H1 (cell line): ENCODE data around the gene HTR2C. TPM values are rescaled to one million over a fixed set of nuclear protein-coding genes. Genes with fewer than 3 reads are reported as not detected.

Experiments used
- CTCF ChIA-PET: fragments of 300-600 bp; sonication (Branson Sonifier 250); formaldehyde crosslinking; loops from one replicate; lab custom pipeline; 2021; ENCODE audit not compliant: partially characterized antibody; lab: Charles Lee
- POLR2A ChIA-PET: fragments of 300-600 bp; sonication (Branson Sonifier 250); formaldehyde crosslinking; loops from one replicate; lab custom pipeline; 2021; ENCODE audit warnings: inconsistent platforms; ENCODE audit not compliant: partially characterized antibody; lab: Charles Lee
- DNase-seq, 2 experiments: peaks; one replicate each; pipeline versions ENCODE4 v3.0.0 to v3.0.0-alpha.2; 2010 to 2022; ENCODE audit warnings: low spot score in 2 of 2, low read depth in 1 of 2, mixed read lengths in 1 of 2
- FAIRE-seq: peaks from 2 replicates; lab custom pipeline; 2011; peaks lifted over from hg19 to GRCh38; lab: Jason Lieb, UNC
- H2AFZ ChIP-seq: 2 replicates; pipeline ENCODE4 v1.8.1; 2012; ENCODE audit warnings: low read length, inconsistent platforms
- H2AK5ac ChIP-seq: 2 replicates; pipeline ENCODE4 v1.6.1; 2013; ENCODE audit warnings: low read depth, low read length
- H2BK120ac ChIP-seq: replicated peaks from 2 replicates; pipeline ENCODE3; 2013; ENCODE audit warnings: low read depth, low read length, inconsistent platforms
- H2BK12ac ChIP-seq: 2 replicates; pipeline ENCODE4 v1.6.1; 2013; ENCODE audit warnings: low read depth, low read length
- H2BK15ac ChIP-seq: 2 replicates; pipeline ENCODE4 v1.6.1; 2013; ENCODE audit warnings: low read length
- H2BK20ac ChIP-seq: 2 replicates; pipeline ENCODE4 v1.6.1; 2013; ENCODE audit warnings: low read length
- H2BK5ac ChIP-seq: 2 replicates; pipeline ENCODE4 v1.6.1; 2013; ENCODE audit warnings: low read depth, low read length
- H3K14ac ChIP-seq: 2 replicates; pipeline ENCODE4 v1.6.1; 2013; ENCODE audit warnings: inconsistent platforms; ENCODE audit not compliant: insufficient read length
- H3K18ac ChIP-seq: 2 replicates; pipeline ENCODE4 v1.6.1; 2013; ENCODE audit warnings: low read length; ENCODE audit errors: extremely low read depth
- H3K23ac ChIP-seq: 2 replicates; pipeline ENCODE4 v1.6.1; 2013; ENCODE audit warnings: inconsistent platforms; ENCODE audit not compliant: insufficient read length
- H3K23me2 ChIP-seq: 2 replicates; pipeline ENCODE4 v1.6.1; 2013; ENCODE audit warnings: low read depth, low read length
- H3K27ac ChIP-seq: 2 replicates; pipeline ENCODE4 v1.6.1; 2011; ENCODE audit warnings: low read depth, low read length, inconsistent platforms
- H3K27me3 ChIP-seq, 4 experiments: replicated peaks in 1 of 4; 1 replicate in 1 of 4; 2 replicates in 3 of 4; pipeline versions ENCODE4 v1.6.1 to v1.8.1; 2011 to 2013; ENCODE audit warnings: low read length in 3 of 4, mild to moderate bottlenecking in 3 of 4, inconsistent platforms in 2 of 4, mixed read lengths in 2 of 4, moderate library complexity in 1 of 4; ENCODE audit not compliant: control insufficient read depth in 3 of 4, insufficient read depth in 3 of 4; ENCODE audit errors: extremely low read depth in 1 of 4
- H3K36me3 ChIP-seq, 4 experiments: 2 replicates each; pipeline versions ENCODE4 v1.6.1 to v1.8.1; 2011 to 2013; ENCODE audit warnings: mild to moderate bottlenecking in 4 of 4, low read length in 3 of 4, moderate library complexity in 2 of 4, control low read depth in 1 of 4, inconsistent platforms in 1 of 4; ENCODE audit not compliant: insufficient read depth in 4 of 4, control insufficient read depth in 2 of 4
- H3K4ac ChIP-seq: replicated peaks from 2 replicates; pipeline ENCODE3; 2013; ENCODE audit warnings: low read length, low read depth, mixed read lengths, inconsistent platforms; ENCODE audit not compliant: insufficient read length
- H3K4me1 ChIP-seq, 4 experiments: replicated peaks in 1 of 4; 1 replicate in 1 of 4; 2 replicates in 3 of 4; pipeline versions ENCODE4 v1.6.1 to v1.8.1; 2011 to 2013; ENCODE audit warnings: low read length in 3 of 4, inconsistent platforms in 2 of 4, mixed read lengths in 1 of 4; ENCODE audit not compliant: insufficient read depth in 4 of 4, control insufficient read depth in 3 of 4
- H3K4me2 ChIP-seq, 2 experiments: 2 replicates each; pipeline versions ENCODE4 v1.6.1 to v1.8.1; 2011 to 2013; ENCODE audit warnings: low read depth in 2 of 2, low read length in 2 of 2, control low read depth in 1 of 2, inconsistent platforms in 1 of 2, mild to moderate bottlenecking in 1 of 2; ENCODE audit not compliant: insufficient read depth in 1 of 2
- H3K4me3 ChIP-seq, 4 experiments: fragments of 200-600, 300-600 bp in 1 of 4; sonication (generic), shearing (Covaris generic), sonication (Bioruptor Twin) in 1 of 4; 2 replicates each; pipeline versions ENCODE4 v1.5.1 to v1.8.1; 2011 to 2016; ENCODE audit warnings: low read length in 4 of 4, low read depth in 3 of 4, control low read depth in 2 of 4, inconsistent platforms in 2 of 4, mild to moderate bottlenecking in 2 of 4, mixed read lengths in 1 of 4, moderate library complexity in 1 of 4; ENCODE audit not compliant: insufficient read depth in 2 of 4; ENCODE audit errors: extremely low read depth in 1 of 4
- H3K56ac ChIP-seq: replicated peaks from 2 replicates; pipeline ENCODE3; 2013; ENCODE audit warnings: low read depth, mild to moderate bottlenecking, mixed read lengths, low read length, inconsistent platforms; ENCODE audit not compliant: insufficient read length
- H3K79me1 ChIP-seq: 2 replicates; pipeline ENCODE4 v1.6.1; 2013; ENCODE audit warnings: low read depth, low read length, control low read depth
- H3K79me2 ChIP-seq, 2 experiments: 2 replicates each; pipeline versions ENCODE4 v1.6.1 to v1.8.1; 2012 to 2013; ENCODE audit warnings: low read length in 2 of 2, mild to moderate bottlenecking in 2 of 2, inconsistent platforms in 1 of 2; ENCODE audit not compliant: insufficient read depth in 2 of 2, control insufficient read depth in 1 of 2
- H3K9ac ChIP-seq, 4 experiments: replicated peaks in 1 of 4; 1 replicate in 1 of 4; 2 replicates in 3 of 4; pipeline versions ENCODE4 v1.6.1 to v1.8.1; 2011 to 2013; ENCODE audit warnings: low read depth in 3 of 4, low read length in 3 of 4, control low read depth in 2 of 4, mild to moderate bottlenecking in 2 of 4, moderate library complexity in 2 of 4, inconsistent platforms in 1 of 4; ENCODE audit errors: extremely low read depth in 1 of 4
- H3K9me3 ChIP-seq, 2 experiments: 2 replicates each; pipeline versions ENCODE4 v1.6.1 to v1.8.1; 2012 to 2013; ENCODE audit warnings: mild to moderate bottlenecking in 2 of 2, moderate library complexity in 2 of 2, control low read depth in 1 of 2, inconsistent platforms in 1 of 2, low read depth in 1 of 2, low read length in 1 of 2, mixed read lengths in 1 of 2; ENCODE audit not compliant: insufficient read depth in 2 of 2
- H4K20me1 ChIP-seq, 2 experiments: replicated peaks in 1 of 2; 2 replicates each; pipeline versions ENCODE3 to v1.8.1; 2011 to 2013; ENCODE audit warnings: inconsistent platforms in 2 of 2, low read length in 2 of 2, mild to moderate bottlenecking in 1 of 2; ENCODE audit not compliant: insufficient read depth in 2 of 2, control insufficient read depth in 1 of 2
- H4K5ac ChIP-seq: 2 replicates; pipeline ENCODE4 v1.6.1; 2013; ENCODE audit warnings: low read length, low read depth, mixed read lengths, inconsistent platforms; ENCODE audit not compliant: insufficient read length
- H4K8ac ChIP-seq: 2 replicates; pipeline ENCODE4 v1.8.0; 2013; ENCODE audit warnings: mild to moderate bottlenecking, moderate library complexity, low read length, inconsistent platforms; ENCODE audit not compliant: insufficient read depth; ENCODE audit errors: extremely low read depth
- H4K91ac ChIP-seq: replicated peaks from 2 replicates; pipeline ENCODE3; 2013; ENCODE audit warnings: low read length, mixed read lengths, inconsistent platforms; ENCODE audit not compliant: insufficient read length
- CTCF ChIP-seq, 3 experiments: IDR thresholded peaks; 1 replicate in 2 of 3; 2 replicates in 1 of 3; pipeline versions ENCODE4 v1.5.1 to v1.6.1; 2011; ENCODE audit warnings: low read length in 3 of 3, mild to moderate bottlenecking in 3 of 3, inconsistent platforms in 2 of 3, low read depth in 1 of 3, moderate library complexity in 1 of 3; ENCODE audit not compliant: insufficient read depth in 1 of 3; ENCODE audit errors: control extremely low read depth in 1 of 3
- KDM1A ChIP-seq: fragments of 200-600, 300-600 bp; sonication (generic); IDR thresholded peaks from 2 replicates; pipeline ENCODE4 v1.7.1; 2016; ENCODE audit warnings: mild to moderate bottlenecking, low read length, borderline replicate concordance
- RAD21 ChIP-seq, 2 experiments: IDR thresholded peaks in 1 of 2; conservative IDR thresholded peaks in 1 of 2; 2 replicates each; pipeline ENCODE4 v1.6.1; 2011; ENCODE audit warnings: low read depth in 2 of 2, low read length in 2 of 2, improper control_type of control experiment in 1 of 2, inconsistent platforms in 1 of 2, mild to moderate bottlenecking in 1 of 2, moderate library complexity in 1 of 2
- SIN3A ChIP-seq, 2 experiments: IDR thresholded peaks in 1 of 2; conservative IDR thresholded peaks in 1 of 2; 2 replicates each; pipeline ENCODE4 v1.6.1; 2011 to 2012; ENCODE audit warnings: low read length in 2 of 2, improper control_type of control experiment in 1 of 2, low read depth in 1 of 2, mild to moderate bottlenecking in 1 of 2
- SP4 ChIP-seq: IDR thresholded peaks from 2 replicates; pipeline ENCODE4 v1.6.1; 2012; ENCODE audit warnings: low read length, inconsistent platforms
- TBP ChIP-seq: IDR thresholded peaks from 2 replicates; pipeline ENCODE4 v1.6.1; 2011; ENCODE audit warnings: low read depth, low read length, improper control_type of control experiment
- USF2 ChIP-seq: IDR thresholded peaks from 2 replicates; pipeline ENCODE4 v1.6.1; 2011; ENCODE audit warnings: low read length, improper control_type of control experiment
- WGBS, 2 experiments: shearing (Covaris generic) in 1 of 2; methylation state at CpG; one replicate each; pipeline versions ENCODE4 v1.1.6 to v1.1.7; 2013 to 2015; ENCODE audit warnings: low lambda C conversion rate in 2 of 2, mixed read lengths in 2 of 2, inconsistent platforms in 1 of 2, low coverage in 1 of 2, missing lambda C conversion rate in 1 of 2; ENCODE audit not compliant: insufficient replicate concordance in 2 of 2, insufficient coverage in 1 of 2, insufficient read length in 1 of 2; ENCODE audit errors: extremely low coverage in 1 of 2, missing lambda C conversion rate in 1 of 2; 5-methylcytosine and 5-hydroxymethylcytosine counted together
- polyA plus RNA-seq, 7 experiments: library from polyadenylated mRNA; depleted of rRNA in 3 of 7; stranded (reverse) in 5 of 7; unstranded in 2 of 7; fragments of >200 nt in 5 of 7; fragments of 200-250 nt in 2 of 7; gene quantifications; 1 replicate in 5 of 7; 2 replicates in 1 of 7; 4 replicates in 1 of 7; pipeline versions ENCODE4 v1.2.1 to v1.2.3, GENCODE V29; 2011 to 2013; ENCODE audit warnings: missing spikeins in 2 of 7, mixed read lengths in 2 of 7
- total RNA-seq: library from RNA; stranded (reverse); fragmentation: NEBNext Ultra II Directional; extraction: Animal tissue kit (Norgen Biotek cat#: 25700); gene quantifications from 2 replicates; pipeline ENCODE4 v1.2.1, GENCODE V29; 2021

HTR2C gene
- total and polyA plus RNA-seq, 2 of the 8 experiments (the other 6 are each of a cell fraction or from before 2014, with no cell fraction given): 1.7 to 2.0 TPM

GRCh38 chrX:114619874-114620273 is 36.0 kb downstream of the HTR2C start:
- Histone ChIP-seq H3K14ac (no peak overlapping the region), H3K23me2 (no peaks in the 10 kb centered on the region), H3K27ac (no peak overlapping the region), H3K4me1 (no peaks in the 10 kb centered on the region), H2AK5ac (no peak overlapping the region), H4K20me1 (no peaks in the 10 kb centered on the region), H2BK120ac (no peak overlapping the region), H3K4ac (no peak overlapping the region), H2AFZ (no peak overlapping the region), H2BK20ac (no peak overlapping the region), H3K79me2 (no peaks in the 10 kb centered on the region), H2BK12ac (no peak overlapping the region), H3K23ac (no peak overlapping the region), H3K36me3 (no peaks in the 10 kb centered on the region), H3K18ac (no peak overlapping the region), H3K56ac (no peak overlapping the region), H4K8ac (no peak overlapping the region), H3K27me3 (no peaks in the 10 kb centered on the region), H3K9ac (no peak overlapping the region), H3K9me3 (no peaks in the 10 kb centered on the region), H3K4me3 (no peak overlapping the region), H3K79me1 (no peaks in the 10 kb centered on the region), H4K5ac (no peak overlapping the region), H4K91ac (no peak overlapping the region), H3K4me2 (no peak overlapping the region), H2BK5ac (no peak overlapping the region), H2BK15ac (no peak overlapping the region)
- CTCF ChIA-PET: interaction anchor here (0.7 to 1.7 kb wide), 6 partner anchors 10 to 157 kb away, joined by 3 to 6 read pairs (median 4); no protein-coding TSS in a partner anchor
- DNase-seq (no peak), FAIRE-seq (peak; percentile 7)
- 84% methylated on average over 2 of the region's 2 CpGs; no CpG with 5 or more reads in 1 of the 2 experiments for WGBS, 2 experiments
- TF ChIP-seq TBP (no peak), USF2 (no peak), RAD21 (IDR thresholded peaks at IDR 0.05 in 1 of 2, conservative IDR thresholded peaks at IDR 0.05 in 1 of 2; ENCODE audit: low read depth in 2 of 2, low read length in 2 of 2) (peak in 1 of 2 experiments; percentile 13; a peak in 1 of 4 replicates), SIN3A (conservative IDR thresholded peaks at IDR 0.05 in 1 of 2, IDR thresholded peaks at IDR 0.05 in 1 of 2; ENCODE audit: low read depth in 1 of 2, low read length in 2 of 2) (no peak), KDM1A (no peak), CTCF (IDR thresholded peaks at IDR 0.05; ENCODE audit: control extremely low read depth in 1 of 3, insufficient read depth in 1 of 3, low read depth in 1 of 3, low read length in 3 of 3) (peak in 1 of 3 experiments; percentile 34; a peak in 1 of 4 replicates), SP4 (no peak)
- POLR2A ChIA-PET: no interaction called here
